ENCODE measurements around the gene JDP2. TPM values are rescaled to one million over a fixed set of nuclear protein-coding genes. Genes with fewer than 3 reads are reported as not detected.

The JDP2 gene
- total RNA-seq, 1 experiment from 2014 or later = 23.3 TPM

GRCh38 chr14:75515629-75515996 is 87.8 kb downstream of the JDP2 start:
- no peak overlapping the region for H3K4me3 Mint-ChIP-seq
- H3K9me3 Mint-ChIP-seq = peaks cover 5% of the 10 kb centered on the region
- TF ChIP-seq NR3C1 (CRISPR knock-in tag; conservative IDR thresholded peaks at IDR 0.05; ENCODE audit: low read depth) (no peak), ESRRA (CRISPR knock-in tag; IDR thresholded peaks at IDR 0.05; ENCODE audit: borderline replicate concordance) (no peak), USF2 (CRISPR knock-in tag; IDR thresholded peaks at IDR 0.05) (no peak), SOX15 (CRISPR knock-in tag; IDR thresholded peaks at IDR 0.05) (no peak), MLX (CRISPR knock-in tag; IDR thresholded peaks at IDR 0.05) (no peak), E2F1 (CRISPR knock-in tag; IDR thresholded peaks at IDR 0.05) (no peak), ZNF396 (CRISPR knock-in tag; IDR thresholded peaks at IDR 0.05; ENCODE audit: borderline replicate concordance) (no peak), HMGXB4 (CRISPR knock-in tag; IDR thresholded peaks at IDR 0.05) (no peak), PREB (CRISPR knock-in tag; IDR thresholded peaks at IDR 0.05; ENCODE audit: borderline replicate concordance) (no peak)
- H3K27me3 Mint-ChIP-seq (ENCODE audit: low read depth) = no peaks in the 10 kb centered on the region; the same call in 1 of the 2 replicates
- ChIA-PET POLR2A (interaction anchor here (0.7 kb wide), 1 partner anchor 100 kb away, joined by 3 read pairs; no protein-coding TSS in a partner anchor), CTCF (interaction anchor here (0.7 to 5.8 kb wide), 22 partner anchors 12 to 207 kb away, joined by 3 to 87 read pairs (median 4); partner anchors contain the start of genes ERG28, FLVCR2 and TTLL5)
- H3K36me3 Mint-ChIP-seq = no peaks in the 10 kb centered on the region
- ATAC-seq (no peak; the same call in 1 of the 2 replicates), DNase-seq (ENCODE audit: low spot score) (no peak)
- no peak overlapping the region for H3K27ac Mint-ChIP-seq
- H3K4me1 Mint-ChIP-seq = peaks cover 7% of the 10 kb centered on the region

- no peaks in the 10 kb centered on the region for H3K36me3 Mint-ChIP-seq
- peak; percentile 84 for ATAC-seq
- no peak overlapping the region for H3K27ac Mint-ChIP-seq
- peak; percentile 74 for DNase-seq (ENCODE audit: low spot score)
- H3K4me3 Mint-ChIP-seq = no peak overlapping the region
- H3K27me3 Mint-ChIP-seq (ENCODE audit: low read depth) = no peaks in the 10 kb centered on the region; the same call in 1 of the 2 replicates
- H3K9me3 Mint-ChIP-seq = no peaks in the 10 kb centered on the region
- CTCF ChIA-PET = interaction anchor here (0.6 to 5.8 kb wide), 19 partner anchors 10 to 676 kb away, joined by 3 to 87 read pairs (median 5); partner anchors contain the start of genes ERG28, JDP2 and TTLL5
- TF ChIP-seq SMAD3 (CRISPR knock-in tag; IDR thresholded peaks at IDR 0.05; ENCODE audit: borderline replicate concordance) = no peak
- no peak for TF ChIP-seq GRHL2 (CRISPR knock-in tag; IDR thresholded peaks at IDR 0.05; ENCODE audit: insufficient replicate concordance, severe bottlenecking)
- TF ChIP-seq OVOL2 (CRISPR knock-in tag; IDR thresholded peaks at IDR 0.05; ENCODE audit: borderline replicate concordance) = no peak
- 0 out of 2 replicates have a peak, but pooled peaks have one; percentile 14 for TF ChIP-seq TEAD1 (CRISPR knock-in tag; IDR thresholded peaks at IDR 0.05)
- TF ChIP-seq GTF2I (CRISPR knock-in tag; conservative IDR thresholded peaks at IDR 0.05) = peak; percentile 59; the same call in 1 of the 2 replicates
- TF ChIP-seq ELF4 (CRISPR knock-in tag; IDR thresholded peaks at IDR 0.05; ENCODE audit: low read depth) = no peak
- TF ChIP-seq ATF3 (CRISPR knock-in tag; conservative IDR thresholded peaks at IDR 0.05) = no peak
- TF ChIP-seq CTCF (IDR thresholded peaks at IDR 0.05) = peak; percentile 56
- no peak for TF ChIP-seq NFATC4 (CRISPR knock-in tag; IDR thresholded peaks at IDR 0.05)
- H3K4me1 Mint-ChIP-seq = peaks cover 15% of the 10 kb centered on the region
- POLR2A ChIA-PET = no interaction called here
Observed at GRCh38 chr14:75518625-75519024, 90.8 kb downstream of the JDP2 start.
